NOMO-1 treated with DMSO at 0.1 percent for 48 hours (cell line): Measurements from ENCODE around the gene CORO7.

ENCODE experiments used
- DNase-seq: peaks from one replicate; lab custom pipeline; 2025; ENCODE audit not compliant: unreplicated experiment; lab: John Stamatoyannopoulos, UW

CORO7 gene

GRCh38 chr16:4385789-4386450 is 30.5 kb downstream of the CORO7 start:
- DNase-seq = no peak

DNA sequence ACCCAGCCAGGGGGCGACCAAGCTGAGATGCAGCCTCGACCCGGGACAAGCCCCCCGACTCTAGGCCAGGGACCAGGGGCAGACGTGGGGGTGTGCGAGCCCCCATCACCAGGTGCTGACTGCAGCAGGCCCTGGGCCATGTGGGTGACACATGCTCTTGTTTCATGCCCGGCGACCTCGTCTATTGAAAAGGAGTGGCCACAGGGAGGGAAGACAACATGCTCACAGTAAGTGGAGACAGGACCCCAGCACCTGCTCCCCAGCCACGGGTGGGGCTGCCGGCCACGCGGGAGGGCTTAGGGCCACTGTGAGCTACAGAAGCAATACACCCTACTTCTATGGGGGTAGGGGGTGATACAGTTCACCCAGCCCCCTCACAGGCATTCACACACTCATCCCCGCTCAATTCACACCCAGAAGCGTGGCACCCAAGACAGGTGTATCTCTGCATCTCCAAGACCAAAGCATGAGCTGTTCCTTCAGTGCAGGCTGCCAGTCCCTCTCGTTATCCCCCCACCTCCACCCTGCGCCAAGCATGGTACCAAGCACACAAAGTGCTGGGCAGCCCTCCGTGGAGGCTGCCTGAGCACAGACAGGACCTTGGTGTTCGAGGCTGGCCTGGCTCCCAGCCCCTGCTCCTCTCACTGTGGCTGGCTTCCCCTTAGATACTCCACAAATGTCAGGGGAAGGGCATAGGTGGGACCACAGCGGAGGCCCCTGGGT is 31.2 kb downstream of the CORO7 start:
- DNase-seq = no peak

GRCh38 chr16:4384509-4384942 is 31.9 kb downstream of the CORO7 start:
- DNase-seq = no peak

DNA sequence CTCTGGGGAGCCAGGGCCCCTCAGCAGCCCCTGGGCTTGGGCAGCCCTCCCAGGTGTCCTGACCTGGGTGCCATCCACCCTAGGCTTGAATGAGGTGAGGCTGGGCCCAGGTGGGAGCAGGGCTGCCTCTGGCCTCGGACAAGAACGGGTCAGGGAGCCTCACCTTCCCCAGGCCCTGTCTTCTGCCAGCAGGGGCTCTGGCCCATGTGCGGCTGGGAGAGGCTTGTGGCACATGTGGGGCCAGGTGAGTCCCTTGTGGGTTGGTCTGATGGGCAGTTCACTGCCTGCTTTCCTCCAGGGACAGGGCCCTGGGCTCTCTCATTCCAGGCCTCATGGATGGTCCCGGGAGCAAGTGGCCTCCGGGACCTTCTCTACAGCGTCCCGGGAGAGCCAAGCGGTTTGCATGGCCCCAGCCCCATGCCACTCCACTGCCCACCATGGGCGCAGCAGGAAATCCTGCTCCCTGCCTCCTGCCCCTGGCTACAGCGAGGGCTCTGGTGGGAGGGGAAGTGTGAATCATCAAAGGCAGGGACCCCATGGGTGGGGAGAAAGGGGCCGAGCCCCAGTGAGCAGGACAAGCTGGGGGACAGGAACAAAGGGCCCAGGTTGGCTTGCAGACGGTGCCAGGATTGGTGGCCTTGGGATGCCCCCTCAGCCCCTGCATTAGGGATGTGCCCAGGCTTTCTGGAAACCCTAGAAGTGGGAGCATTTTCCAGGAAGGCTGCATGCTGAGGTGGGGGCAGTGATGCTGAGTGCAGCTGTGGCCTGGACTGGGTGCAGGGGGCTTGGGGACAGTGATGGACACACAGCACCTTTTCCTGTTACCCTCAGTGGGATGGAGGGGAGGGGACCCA is 32.6 kb downstream of the CORO7 start:
- DNase-seq = no peak

DNA sequence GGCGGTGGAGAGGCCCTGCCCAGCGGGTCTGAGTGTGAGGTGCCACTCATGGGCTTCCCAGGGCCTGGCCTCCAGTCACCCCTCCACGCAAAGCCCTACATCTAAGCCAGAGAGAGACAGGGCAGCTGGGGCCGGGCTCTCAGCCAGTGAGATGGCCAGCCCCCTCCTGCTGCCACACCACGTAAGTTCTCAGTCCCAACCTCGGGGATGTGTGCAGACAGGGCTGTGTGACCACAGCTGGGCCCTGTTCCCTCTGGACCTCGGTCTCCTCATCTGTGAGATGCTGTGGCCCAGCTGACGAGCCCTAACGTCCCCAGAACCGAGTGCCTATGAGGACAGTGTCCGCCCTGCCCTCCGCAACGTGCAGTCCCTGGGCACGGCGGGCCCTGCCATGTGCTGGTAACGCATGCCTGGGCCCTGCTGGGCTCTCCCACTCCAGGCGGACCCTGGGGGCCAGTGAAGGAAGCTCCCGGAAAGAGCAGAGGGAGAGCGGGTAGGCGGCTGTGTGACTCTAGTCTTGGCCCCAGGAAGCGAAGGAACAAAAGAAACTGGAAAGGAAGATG is 33.5 kb downstream of the CORO7 start:
- DNase-seq = no peak

- no peak for DNase-seq
Observed at GRCh38 chr16:4381935-4382794, 34.2 kb downstream of the CORO7 start.

- no peak for DNase-seq
Observed at GRCh38 chr16:4381072-4381934, 35.1 kb downstream of the CORO7 start.

DNA sequence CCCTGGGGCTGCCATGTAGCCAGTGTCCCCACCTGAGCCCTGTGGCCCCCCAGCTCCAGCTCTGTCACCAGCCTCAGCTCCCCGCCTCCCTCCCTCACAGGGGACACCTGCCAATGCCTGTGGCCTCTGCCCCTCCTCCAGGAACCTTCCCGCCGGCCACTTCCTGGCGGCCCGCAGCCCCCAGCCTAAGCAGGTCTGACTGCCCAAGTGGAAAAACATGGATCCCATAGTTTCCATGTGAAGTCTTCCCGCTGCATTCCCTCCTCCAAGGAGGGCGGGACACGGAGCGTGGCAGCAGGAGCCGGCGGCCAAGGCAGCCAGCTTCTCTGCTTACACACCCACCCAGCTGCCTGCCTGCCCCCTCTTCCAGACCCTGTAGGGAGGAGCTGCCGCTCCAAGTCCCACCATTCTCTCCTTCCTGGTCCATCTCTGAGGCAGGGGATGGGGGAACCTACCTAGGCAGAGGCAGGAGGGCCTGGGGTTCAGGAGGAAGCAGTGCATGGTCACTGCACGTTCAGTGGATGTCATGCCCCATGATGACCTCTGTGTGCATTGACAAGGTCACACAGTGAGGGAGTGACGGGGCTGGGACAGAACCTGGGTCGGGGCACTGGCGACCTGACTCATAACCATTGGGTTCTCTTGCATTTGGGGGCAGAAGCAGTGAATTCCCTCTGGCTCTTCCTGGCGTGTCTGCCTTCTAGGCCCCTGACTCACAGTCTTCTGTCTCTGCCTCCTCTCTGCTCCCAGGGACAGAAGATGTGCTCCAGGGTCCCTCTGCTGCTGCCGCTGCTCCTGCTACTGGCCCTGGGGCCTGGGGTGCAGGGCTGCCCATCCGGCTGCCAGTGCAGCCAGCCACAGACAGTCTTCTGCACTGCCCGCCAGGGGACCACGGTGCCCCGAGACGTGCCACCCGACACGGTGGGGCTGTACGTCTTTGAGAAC is 36.0 kb downstream of the CORO7 start:
- DNase-seq = no peak

GRCh38 chr16:4378999-4379690 is 37.3 kb downstream of the CORO7 start:
- no peak for DNase-seq

DNA sequence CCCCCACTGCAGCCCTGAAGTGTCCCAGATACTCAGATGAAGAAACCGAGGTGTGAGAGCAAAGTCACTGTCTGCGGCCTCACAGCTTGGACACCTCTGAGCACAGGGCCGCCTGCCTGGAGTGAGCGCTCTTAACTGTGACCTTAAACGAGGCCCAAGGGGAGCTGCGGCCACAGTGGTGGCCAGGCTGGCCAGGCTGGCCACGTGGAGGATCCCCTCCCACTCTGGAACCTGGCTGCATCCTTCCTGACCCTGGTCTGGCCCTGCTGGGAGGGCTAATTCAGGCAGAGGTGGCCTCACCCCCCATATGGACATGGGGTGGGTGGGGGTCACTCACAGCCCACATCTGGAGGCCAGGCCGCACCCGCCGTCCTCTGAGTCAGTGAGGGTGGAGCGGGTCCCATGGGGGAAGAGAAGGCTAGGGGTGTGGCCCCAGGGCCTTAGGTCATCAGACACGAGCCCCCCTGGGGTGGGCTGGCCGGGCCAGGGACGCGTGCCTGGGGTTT is 38.2 kb downstream of the CORO7 start:
- DNase-seq = no peak

DNA sequence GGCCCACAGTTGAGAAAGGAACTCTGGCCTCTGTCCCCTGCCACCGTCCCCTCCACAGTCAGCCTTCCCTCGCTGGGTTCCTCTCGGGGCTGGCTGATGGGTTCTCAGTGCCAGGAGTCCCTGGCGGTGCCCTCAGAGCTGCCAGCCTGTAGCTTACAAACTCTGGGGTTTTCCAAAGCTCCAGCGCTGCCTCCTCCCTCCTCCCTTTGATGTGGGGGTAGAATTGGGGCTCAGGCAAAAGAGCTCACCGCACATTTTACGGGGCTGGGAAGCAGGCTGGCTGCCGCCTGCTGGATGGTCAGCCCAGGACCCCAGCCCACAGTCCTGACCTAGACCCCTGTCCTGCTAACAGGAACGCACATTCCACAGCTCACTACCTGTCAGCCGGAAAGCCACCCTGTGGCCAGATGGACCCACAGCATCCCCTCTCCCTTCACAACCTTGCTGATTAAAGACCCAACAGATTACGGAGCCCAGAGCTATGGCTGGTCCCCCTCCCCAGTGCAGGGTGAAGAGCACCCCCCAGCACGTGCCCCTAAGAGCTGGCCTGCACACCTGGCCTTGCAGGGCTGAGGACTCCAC is 38.7 kb downstream of the CORO7 start:
- DNase-seq = no peak

GRCh38 chr16:4376893-4377572 is 39.4 kb downstream of the CORO7 start:
- DNase-seq = no peak

DNA sequence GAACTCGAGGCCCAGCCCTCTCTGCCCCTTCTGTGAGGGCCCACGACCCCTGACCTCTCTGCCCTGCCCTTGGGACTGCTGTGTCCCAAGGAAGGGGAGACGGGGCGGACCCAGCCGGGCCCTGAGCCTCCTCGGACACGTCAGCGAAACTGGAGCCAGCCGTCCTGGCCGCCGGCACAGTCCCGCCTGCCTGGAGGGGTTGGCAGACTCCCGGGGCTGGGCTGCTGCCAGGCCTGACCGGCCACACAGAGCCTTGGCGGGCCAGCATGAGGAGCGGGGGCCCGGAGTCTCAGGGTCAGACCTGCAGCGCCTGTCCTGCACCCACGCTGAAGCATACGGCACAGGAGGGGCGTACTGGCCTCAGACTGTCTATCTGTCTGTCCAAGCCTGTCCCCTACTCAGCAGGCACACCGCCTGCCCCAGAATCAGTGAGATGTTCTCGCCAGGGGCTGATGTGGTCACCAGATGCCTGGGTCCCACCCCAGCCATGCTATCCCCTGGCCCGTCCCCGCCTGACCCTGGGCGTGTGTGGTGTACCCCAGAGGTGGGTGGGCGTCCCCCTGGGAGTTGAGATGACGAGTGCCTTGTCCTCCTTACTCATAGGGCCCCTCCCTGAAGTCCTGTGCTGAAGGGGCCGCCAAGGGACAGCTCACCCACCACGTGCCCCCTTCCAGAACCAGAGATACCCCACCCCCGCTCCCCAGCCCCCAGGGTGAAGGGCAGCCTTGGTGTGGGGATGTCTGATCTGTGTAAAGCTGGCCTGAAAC is 40.1 kb downstream of the CORO7 start:
- DNase-seq = no peak

- DNase-seq = no peak
Observed at GRCh38 chr16:4375717-4376116, 40.7 kb downstream of the CORO7 start.

DNA sequence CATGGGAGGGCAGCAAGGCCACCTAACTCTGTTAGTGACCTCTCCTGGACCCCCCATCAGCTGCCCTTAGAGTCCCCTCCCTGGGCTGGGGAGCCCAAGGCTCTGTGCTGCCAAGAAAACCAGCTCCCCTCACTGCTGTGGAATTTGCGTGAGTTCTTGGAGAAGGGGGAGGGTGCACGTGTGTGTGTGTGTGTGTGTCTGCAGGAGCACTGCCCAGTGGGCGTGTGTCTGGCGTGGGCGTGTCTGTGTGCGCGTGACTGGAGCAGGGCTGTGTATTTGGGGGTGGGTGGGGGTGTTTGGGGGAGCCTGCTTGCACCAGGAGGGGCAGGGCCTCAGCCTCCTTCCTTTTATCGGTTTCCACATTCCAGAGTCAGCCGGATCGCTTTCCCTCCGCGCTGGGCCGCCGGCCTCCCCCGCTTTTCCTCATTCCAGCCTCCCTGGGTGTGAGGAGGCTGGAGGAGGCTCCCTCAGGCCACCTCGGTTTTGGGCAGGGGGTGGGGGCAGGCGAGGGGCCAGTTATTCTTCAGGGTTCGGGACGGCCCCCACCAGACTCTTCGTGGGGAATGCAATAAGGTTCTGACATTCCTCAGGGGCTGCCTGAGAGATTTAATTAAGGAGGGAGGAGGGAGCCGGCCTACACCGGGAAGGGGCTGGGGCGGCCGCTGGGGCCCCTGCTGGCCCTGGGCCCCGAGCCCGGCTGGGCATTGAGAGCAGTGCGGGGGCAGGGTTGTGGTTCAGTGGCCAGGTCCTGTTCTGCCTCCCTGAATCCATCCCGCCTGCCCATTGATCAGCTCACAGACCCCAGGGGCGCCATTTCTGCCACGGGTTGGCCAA is 42.3 kb downstream of the CORO7 start:
- DNase-seq = no peak
